ENCODE measurements around the gene TPTE2. TPM values are rescaled to one million over a fixed set of nuclear protein-coding genes. Genes with fewer than 3 reads are reported as not detected.

Gene TPTE2
- total RNA-seq, 1 donor from 2014 or later, result 0.18 TPM

- Mint-ChIP-seq H3K36me3 (peaks cover 16% of the 10 kb centered on the region), H3K4me3 (peak overlapping the region; percentile 61), H3K9me3 (peaks cover 21% of the 10 kb centered on the region), H3K4me1 (peaks cover 4% of the 10 kb centered on the region), H3K27me3 (ENCODE audit: low read depth) (peaks cover 45% of the 10 kb centered on the region), H3K27ac (peak overlapping the region; percentile 47)
- TF ChIP-seq, protein P1, sequence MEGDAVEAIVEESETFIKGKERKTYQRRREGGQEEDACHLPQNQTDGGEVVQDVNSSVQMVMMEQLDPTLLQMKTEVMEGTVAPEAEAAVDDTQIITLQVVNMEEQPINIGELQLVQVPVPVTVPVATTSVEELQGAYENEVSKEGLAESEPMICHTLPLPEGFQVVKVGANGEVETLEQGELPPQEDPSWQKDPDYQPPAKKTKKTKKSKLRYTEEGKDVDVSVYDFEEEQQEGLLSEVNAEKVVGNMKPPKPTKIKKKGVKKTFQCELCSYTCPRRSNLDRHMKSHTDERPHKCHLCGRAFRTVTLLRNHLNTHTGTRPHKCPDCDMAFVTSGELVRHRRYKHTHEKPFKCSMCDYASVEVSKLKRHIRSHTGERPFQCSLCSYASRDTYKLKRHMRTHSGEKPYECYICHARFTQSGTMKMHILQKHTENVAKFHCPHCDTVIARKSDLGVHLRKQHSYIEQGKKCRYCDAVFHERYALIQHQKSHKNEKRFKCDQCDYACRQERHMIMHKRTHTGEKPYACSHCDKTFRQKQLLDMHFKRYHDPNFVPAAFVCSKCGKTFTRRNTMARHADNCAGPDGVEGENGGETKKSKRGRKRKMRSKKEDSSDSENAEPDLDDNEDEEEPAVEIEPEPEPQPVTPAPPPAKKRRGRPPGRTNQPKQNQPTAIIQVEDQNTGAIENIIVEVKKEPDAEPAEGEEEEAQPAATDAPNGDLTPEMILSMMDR (IDR thresholded peaks at IDR 0.05; ENCODE audit: unreplicated experiment), result no peak
- DNase-seq (ENCODE audit: low spot score in 2 of 2, unreplicated experiment in 2 of 2), result peak; percentile 24 to 65
Observed at GRCh38 chr13:19601749-19602725, 40.7 kb upstream of the TPTE2 start.

- Mint-ChIP-seq H3K4me1 (peaks cover under 1% of the 10 kb centered on the region), H3K27ac (no peak overlapping the region), H3K4me3 (no peak overlapping the region), H3K36me3 (no peaks in the 10 kb centered on the region), H3K9me3 (peaks cover 12% of the 10 kb centered on the region), H3K27me3 (ENCODE audit: low read depth) (peaks cover 21% of the 10 kb centered on the region)
- no peak for DNase-seq (ENCODE audit: low spot score in 2 of 2, unreplicated experiment in 2 of 2)
- TF ChIP-seq, protein P1 (IDR thresholded peaks at IDR 0.05; ENCODE audit: unreplicated experiment), result no peak
Observed at GRCh38 chr13:19597523-19597922, 36.2 kb upstream of the TPTE2 start.

DNA sequence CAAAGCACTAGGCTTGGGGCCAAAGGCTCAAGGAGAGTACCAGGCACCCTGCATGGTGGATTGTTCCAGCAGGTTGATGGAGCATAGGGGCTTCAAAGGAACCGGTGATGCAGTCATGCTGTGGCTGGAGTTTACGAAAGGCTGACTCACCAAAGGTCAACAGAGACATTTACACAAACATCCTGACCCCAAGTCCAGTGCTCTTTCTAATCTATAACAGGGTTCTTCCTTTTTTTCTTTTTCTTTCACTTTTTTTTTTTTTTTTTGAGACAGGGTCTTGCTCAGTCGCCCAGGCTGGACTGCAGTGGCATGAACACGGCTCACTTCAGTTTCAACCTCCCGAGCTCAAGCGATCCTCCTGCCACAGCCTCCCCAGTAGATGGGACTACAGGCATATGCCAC lies 35.6 kb upstream of the TPTE2 start:
- TF ChIP-seq, protein P1 (IDR thresholded peaks at IDR 0.05; ENCODE audit: unreplicated experiment), result no peak

GRCh38 chr13:19596086-19596485 lies 34.8 kb upstream of the TPTE2 start:
- no peaks in the 10 kb centered on the region for H3K4me1 Mint-ChIP-seq
- peaks cover 22% of the 10 kb centered on the region for H3K9me3 Mint-ChIP-seq

More for the DNA sequence above, 35.6 kb upstream of the TPTE2 start:
- peaks cover 18% of the 10 kb centered on the region for H3K27me3 Mint-ChIP-seq (ENCODE audit: low read depth)
- H3K4me1 Mint-ChIP-seq, result no peaks in the 10 kb centered on the region
- no peak overlapping the region for H3K4me3 Mint-ChIP-seq
- peaks cover 13% of the 10 kb centered on the region for H3K9me3 Mint-ChIP-seq
- H3K36me3 Mint-ChIP-seq, result no peaks in the 10 kb centered on the region
- no peak overlapping the region for H3K27ac Mint-ChIP-seq
- DNase-seq (ENCODE audit: low spot score in 2 of 2, unreplicated experiment in 2 of 2), result no peak

GRCh38 chr13:19592657-19593180 lies 31.4 kb upstream of the TPTE2 start:
- no peak overlapping the region for H3K27ac Mint-ChIP-seq
- no peak for DNase-seq (ENCODE audit: low spot score in 2 of 2, unreplicated experiment in 2 of 2)
- no peak overlapping the region for H3K4me3 Mint-ChIP-seq
- TF ChIP-seq, protein P1 (IDR thresholded peaks at IDR 0.05; ENCODE audit: unreplicated experiment), result no peak
- H3K9me3 Mint-ChIP-seq, result peaks cover 30% of the 10 kb centered on the region
- H3K36me3 Mint-ChIP-seq, result no peaks in the 10 kb centered on the region
- H3K27me3 Mint-ChIP-seq (ENCODE audit: low read depth), result no peaks in the 10 kb centered on the region
- no peaks in the 10 kb centered on the region for H3K4me1 Mint-ChIP-seq

More at GRCh38 chr13:19596086-19596485, 34.8 kb upstream of the TPTE2 start:
- no peaks in the 10 kb centered on the region for H3K36me3 Mint-ChIP-seq
- TF ChIP-seq, protein P1 (IDR thresholded peaks at IDR 0.05; ENCODE audit: unreplicated experiment), result no peak
- no peak overlapping the region for H3K4me3 Mint-ChIP-seq
- H3K27me3 Mint-ChIP-seq (ENCODE audit: low read depth), result peaks cover 13% of the 10 kb centered on the region
- no peak overlapping the region for H3K27ac Mint-ChIP-seq
- no peak for DNase-seq (ENCODE audit: low spot score in 2 of 2, unreplicated experiment in 2 of 2)
